ENCODE data around the gene ASB6. TPM values are rescaled to one million over a fixed set of nuclear protein-coding genes. Genes with fewer than 3 reads are reported as not detected.
A peak's percentile ranks its signal among the peaks of the same experiment; 100 is the strongest.

ASB6 gene
- total and polyA plus RNA-seq, 2 of the 13 experiments (the other 11 are each of a cell fraction or from before 2014, with no cell fraction given), result 8.2 to 8.4 TPM

- TF ChIP-seq ZNF512B (CRISPR knock-in tag; IDR thresholded peaks at IDR 0.05; ENCODE audit: borderline replicate concordance), result 0 out of 2 replicates have a peak, but pooled peaks have one; percentile 3
- no peak for TF ChIP-seq ZNF569 (CRISPR knock-in tag; IDR thresholded peaks at IDR 0.05; ENCODE audit: borderline replicate concordance)
- TF ChIP-seq THAP9 (CRISPR knock-in tag; IDR thresholded peaks at IDR 0.05; ENCODE audit: borderline replicate concordance), result no peak
- TF ChIP-seq, protein P1, sequence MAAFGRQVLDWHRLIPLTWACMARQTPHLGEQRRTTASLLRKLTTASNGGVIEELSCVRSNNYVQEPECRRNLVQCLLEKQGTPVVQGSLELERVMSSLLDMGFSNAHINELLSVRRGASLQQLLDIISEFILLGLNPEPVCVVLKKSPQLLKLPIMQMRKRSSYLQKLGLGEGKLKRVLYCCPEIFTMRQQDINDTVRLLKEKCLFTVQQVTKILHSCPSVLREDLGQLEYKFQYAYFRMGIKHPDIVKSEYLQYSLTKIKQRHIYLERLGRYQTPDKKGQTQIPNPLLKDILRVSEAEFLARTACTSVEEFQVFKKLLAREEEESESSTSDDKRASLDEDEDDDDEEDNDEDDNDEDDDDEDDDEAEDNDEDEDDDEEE (CRISPR knock-in tag; IDR thresholded peaks at IDR 0.05), result 0 out of 2 replicates have a peak, but pooled peaks have one; percentile 45
- 0 out of 2 replicates have a peak, but pooled peaks have one; percentile 15 for TF ChIP-seq ZNF784 (CRISPR knock-in tag; IDR thresholded peaks at IDR 0.05; ENCODE audit: borderline replicate concordance)
- TF ChIP-seq ZNF20 (CRISPR knock-in tag; IDR thresholded peaks at IDR 0.05), result no peak
- TF ChIP-seq, protein P2, sequence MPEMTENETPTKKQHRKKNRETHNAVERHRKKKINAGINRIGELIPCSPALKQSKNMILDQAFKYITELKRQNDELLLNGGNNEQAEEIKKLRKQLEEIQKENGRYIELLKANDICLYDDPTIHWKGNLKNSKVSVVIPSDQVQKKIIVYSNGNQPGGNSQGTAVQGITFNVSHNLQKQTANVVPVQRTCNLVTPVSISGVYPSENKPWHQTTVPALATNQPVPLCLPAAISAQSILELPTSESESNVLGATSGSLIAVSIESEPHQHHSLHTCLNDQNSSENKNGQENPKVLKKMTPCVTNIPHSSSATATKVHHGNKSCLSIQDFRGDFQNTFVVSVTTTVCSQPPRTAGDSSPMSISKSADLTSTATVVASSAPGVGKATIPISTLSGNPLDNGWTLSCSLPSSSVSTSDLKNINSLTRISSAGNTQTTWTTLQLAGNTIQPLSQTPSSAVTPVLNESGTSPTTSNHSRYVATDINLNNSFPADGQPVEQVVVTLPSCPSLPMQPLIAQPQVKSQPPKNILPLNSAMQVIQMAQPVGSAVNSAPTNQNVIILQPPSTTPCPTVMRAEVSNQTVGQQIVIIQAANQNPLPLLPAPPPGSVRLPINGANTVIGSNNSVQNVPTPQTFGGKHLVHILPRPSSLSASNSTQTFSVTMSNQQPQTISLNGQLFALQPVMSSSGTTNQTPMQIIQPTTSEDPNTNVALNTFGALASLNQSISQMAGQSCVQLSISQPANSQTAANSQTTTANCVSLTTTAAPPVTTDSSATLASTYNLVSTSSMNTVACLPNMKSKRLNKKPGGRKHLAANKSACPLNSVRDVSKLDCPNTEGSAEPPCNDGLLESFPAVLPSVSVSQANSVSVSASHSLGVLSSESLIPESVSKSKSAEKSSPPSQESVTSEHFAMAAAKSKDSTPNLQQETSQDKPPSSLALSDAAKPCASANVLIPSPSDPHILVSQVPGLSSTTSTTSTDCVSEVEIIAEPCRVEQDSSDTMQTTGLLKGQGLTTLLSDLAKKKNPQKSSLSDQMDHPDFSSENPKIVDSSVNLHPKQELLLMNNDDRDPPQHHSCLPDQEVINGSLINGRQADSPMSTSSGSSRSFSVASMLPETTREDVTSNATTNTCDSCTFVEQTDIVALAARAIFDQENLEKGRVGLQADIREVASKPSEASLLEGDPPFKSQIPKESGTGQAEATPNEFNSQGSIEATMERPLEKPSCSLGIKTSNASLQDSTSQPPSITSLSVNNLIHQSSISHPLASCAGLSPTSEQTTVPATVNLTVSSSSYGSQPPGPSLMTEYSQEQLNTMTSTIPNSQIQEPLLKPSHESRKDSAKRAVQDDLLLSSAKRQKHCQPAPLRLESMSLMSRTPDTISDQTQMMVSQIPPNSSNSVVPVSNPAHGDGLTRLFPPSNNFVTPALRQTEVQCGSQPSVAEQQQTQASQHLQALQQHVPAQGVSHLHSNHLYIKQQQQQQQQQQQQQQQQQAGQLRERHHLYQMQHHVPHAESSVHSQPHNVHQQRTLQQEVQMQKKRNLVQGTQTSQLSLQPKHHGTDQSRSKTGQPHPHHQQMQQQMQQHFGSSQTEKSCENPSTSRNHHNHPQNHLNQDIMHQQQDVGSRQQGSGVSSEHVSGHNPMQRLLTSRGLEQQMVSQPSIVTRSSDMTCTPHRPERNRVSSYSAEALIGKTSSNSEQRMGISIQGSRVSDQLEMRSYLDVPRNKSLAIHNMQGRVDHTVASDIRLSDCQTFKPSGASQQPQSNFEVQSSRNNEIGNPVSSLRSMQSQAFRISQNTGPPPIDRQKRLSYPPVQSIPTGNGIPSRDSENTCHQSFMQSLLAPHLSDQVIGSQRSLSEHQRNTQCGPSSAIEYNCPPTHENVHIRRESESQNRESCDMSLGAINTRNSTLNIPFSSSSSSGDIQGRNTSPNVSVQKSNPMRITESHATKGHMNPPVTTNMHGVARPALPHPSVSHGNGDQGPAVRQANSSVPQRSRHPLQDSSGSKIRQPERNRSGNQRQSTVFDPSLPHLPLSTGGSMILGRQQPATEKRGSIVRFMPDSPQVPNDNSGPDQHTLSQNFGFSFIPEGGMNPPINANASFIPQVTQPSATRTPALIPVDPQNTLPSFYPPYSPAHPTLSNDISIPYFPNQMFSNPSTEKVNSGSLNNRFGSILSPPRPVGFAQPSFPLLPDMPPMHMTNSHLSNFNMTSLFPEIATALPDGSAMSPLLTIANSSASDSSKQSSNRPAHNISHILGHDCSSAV (CRISPR knock-in tag; IDR thresholded peaks at IDR 0.05; ENCODE audit: borderline replicate concordance), result 0 out of 2 replicates have a peak, but pooled peaks have one; percentile 62
- no peak; the same call in 1 of the 2 replicates for TF ChIP-seq ERF (CRISPR knock-in tag; IDR thresholded peaks at IDR 0.05)
- no peak for TF ChIP-seq ZNF329 (CRISPR knock-in tag; IDR thresholded peaks at IDR 0.05; ENCODE audit: low read depth)
- TF ChIP-seq ZNF160 (CRISPR knock-in tag; IDR thresholded peaks at IDR 0.05), result no peak; the same call in 1 of the 2 replicates
These were observed 45.2 kb downstream of the ASB6 start (continued) for GRCh38 chr9:129596541-129597331.
